HCT116 (cell line): ENCODE data around the gene LRFN3.

Experiments used
- EGR1 ChIP-seq: IDR thresholded peaks from 2 replicates; pipeline ENCODE4 v1.6.1; 2012; ENCODE audit warnings: low read depth
- ELF1 ChIP-seq: IDR thresholded peaks from 2 replicates; pipeline ENCODE4 v1.6.1; 2012; ENCODE audit warnings: low read depth, borderline replicate concordance
- EZH2 ChIP-seq: fragments of 200-600 bp; sonication (generic); IDR thresholded peaks from 2 replicates; pipeline ENCODE4 v1.6.1; 2017; ENCODE audit warnings: antibody characterized with exemption, mixed run types
- POLR2A ChIP-seq: IDR thresholded peaks from 2 replicates; pipeline ENCODE4 v1.7.0; 2011; ENCODE audit warnings: borderline replicate concordance; ENCODE audit not compliant: insufficient read depth, insufficient read length; ENCODE audit errors: extremely low read depth
- POLR2AphosphoS5 ChIP-seq: IDR thresholded peaks from 2 replicates; pipeline ENCODE4 v1.6.1; 2011; ENCODE audit warnings: mild to moderate bottlenecking, low read depth, low read length, moderate library complexity
- RAD21 ChIP-seq: IDR thresholded peaks from 2 replicates; pipeline ENCODE4 v1.6.1; 2012; ENCODE audit warnings: low read depth, mild to moderate bottlenecking
- SP1 ChIP-seq: IDR thresholded peaks from 2 replicates; pipeline ENCODE4 v1.6.1; 2012; ENCODE audit warnings: low read depth
- YY1 ChIP-seq: IDR thresholded peaks from 2 replicates; pipeline ENCODE4 v1.6.1; 2011; ENCODE audit warnings: low read length, low read depth, moderate library complexity, mild to moderate bottlenecking; ENCODE audit not compliant: insufficient replicate concordance; ENCODE audit errors: extremely low read depth
- TF ChIP-seq, protein P1 (sequence below), 3 experiments: fragments of 200-600 bp in 1 of 3; sonication (generic) in 1 of 3; IDR thresholded peaks in 2 of 3; conservative IDR thresholded peaks in 1 of 3; 2 replicates each; pipeline ENCODE4 v1.5.1; 2012 to 2017; ENCODE audit warnings: low read depth in 2 of 3, low read length in 2 of 3, antibody characterized with exemption in 1 of 3, borderline replicate concordance in 1 of 3, control low read depth in 1 of 3, mild to moderate bottlenecking in 1 of 3, mixed read lengths in 1 of 3, mixed run types in 1 of 3, moderate library complexity in 1 of 3; ENCODE audit not compliant: insufficient read depth in 1 of 3
- TF ChIP-seq, protein P2 (sequence below): IDR thresholded peaks from 2 replicates; pipeline ENCODE4 v1.6.1; 2012
- TF ChIP-seq, protein P3 (sequence below): IDR thresholded peaks from 2 replicates; pipeline ENCODE4 v1.6.1; 2011; ENCODE audit warnings: mild to moderate bottlenecking, low read length, moderate library complexity; ENCODE audit not compliant: insufficient replicate concordance; ENCODE audit errors: extremely low read depth

DNA sequence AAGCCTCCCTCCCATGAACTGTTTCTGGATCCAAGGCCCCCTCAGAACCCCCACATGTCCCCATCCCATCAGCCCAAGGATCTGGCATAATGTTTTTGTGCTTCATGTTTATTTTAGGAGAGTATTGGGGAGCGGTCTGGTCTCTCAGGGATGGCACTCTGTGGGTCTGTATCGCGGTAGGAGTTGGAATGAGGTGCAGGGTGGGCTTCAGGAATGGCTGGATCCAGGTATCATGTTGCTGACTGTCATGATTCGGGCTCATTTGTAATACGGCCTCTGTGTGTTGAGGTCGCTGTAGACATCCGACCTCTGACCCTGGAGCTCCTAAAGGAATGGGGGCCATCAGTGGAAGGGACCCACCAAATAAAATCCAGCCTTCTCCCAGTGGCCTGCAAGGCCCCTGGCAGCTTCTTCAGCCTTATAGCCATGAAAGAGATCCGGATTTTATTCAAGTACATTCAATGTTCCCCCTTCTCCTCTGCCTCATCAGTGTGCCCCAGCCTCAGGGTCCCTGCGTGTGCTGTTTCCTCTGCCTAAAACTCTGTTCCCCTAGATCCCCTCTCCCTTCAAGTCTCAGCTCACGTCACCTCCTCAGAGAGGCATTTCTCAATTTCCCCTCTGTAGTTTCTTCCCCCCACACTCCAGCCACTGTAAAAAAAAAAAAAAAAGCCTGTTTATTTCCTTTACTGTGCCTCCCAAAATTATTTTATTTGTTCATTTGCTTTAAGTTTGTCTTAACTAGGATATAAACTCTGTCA lies 31.7 kb upstream of the LRFN3 start:
- TF ChIP-seq POLR2A (no peak), POLR2AphosphoS5 (no peak), EGR1 (no peak), EZH2 (no peak), ELF1 (no peak), YY1 (no peak), SP1 (no peak), RAD21 (no peak)
- TF ChIP-seq, protein P1, sequence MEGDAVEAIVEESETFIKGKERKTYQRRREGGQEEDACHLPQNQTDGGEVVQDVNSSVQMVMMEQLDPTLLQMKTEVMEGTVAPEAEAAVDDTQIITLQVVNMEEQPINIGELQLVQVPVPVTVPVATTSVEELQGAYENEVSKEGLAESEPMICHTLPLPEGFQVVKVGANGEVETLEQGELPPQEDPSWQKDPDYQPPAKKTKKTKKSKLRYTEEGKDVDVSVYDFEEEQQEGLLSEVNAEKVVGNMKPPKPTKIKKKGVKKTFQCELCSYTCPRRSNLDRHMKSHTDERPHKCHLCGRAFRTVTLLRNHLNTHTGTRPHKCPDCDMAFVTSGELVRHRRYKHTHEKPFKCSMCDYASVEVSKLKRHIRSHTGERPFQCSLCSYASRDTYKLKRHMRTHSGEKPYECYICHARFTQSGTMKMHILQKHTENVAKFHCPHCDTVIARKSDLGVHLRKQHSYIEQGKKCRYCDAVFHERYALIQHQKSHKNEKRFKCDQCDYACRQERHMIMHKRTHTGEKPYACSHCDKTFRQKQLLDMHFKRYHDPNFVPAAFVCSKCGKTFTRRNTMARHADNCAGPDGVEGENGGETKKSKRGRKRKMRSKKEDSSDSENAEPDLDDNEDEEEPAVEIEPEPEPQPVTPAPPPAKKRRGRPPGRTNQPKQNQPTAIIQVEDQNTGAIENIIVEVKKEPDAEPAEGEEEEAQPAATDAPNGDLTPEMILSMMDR (IDR thresholded peaks at IDR 0.05 in 2 of 3, conservative IDR thresholded peaks at IDR 0.05 in 1 of 3; ENCODE audit: borderline replicate concordance in 1 of 3, insufficient read depth in 1 of 3, low read depth in 2 of 3, low read length in 2 of 3): no peak
- TF ChIP-seq, protein P2, sequence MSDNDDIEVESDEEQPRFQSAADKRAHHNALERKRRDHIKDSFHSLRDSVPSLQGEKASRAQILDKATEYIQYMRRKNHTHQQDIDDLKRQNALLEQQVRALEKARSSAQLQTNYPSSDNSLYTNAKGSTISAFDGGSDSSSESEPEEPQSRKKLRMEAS: no peak
- TF ChIP-seq, protein P3, sequence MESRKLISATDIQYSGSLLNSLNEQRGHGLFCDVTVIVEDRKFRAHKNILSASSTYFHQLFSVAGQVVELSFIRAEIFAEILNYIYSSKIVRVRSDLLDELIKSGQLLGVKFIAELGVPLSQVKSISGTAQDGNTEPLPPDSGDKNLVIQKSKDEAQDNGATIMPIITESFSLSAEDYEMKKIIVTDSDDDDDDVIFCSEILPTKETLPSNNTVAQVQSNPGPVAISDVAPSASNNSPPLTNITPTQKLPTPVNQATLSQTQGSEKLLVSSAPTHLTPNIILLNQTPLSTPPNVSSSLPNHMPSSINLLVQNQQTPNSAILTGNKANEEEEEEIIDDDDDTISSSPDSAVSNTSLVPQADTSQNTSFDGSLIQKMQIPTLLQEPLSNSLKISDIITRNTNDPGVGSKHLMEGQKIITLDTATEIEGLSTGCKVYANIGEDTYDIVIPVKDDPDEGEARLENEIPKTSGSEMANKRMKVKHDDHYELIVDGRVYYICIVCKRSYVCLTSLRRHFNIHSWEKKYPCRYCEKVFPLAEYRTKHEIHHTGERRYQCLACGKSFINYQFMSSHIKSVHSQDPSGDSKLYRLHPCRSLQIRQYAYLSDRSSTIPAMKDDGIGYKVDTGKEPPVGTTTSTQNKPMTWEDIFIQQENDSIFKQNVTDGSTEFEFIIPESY: no peak
